HG02938 (cell line): ENCODE results near the gene TMEM218.
"Not testable (repeated sequence)": the region's sequence is repeated elsewhere in the genome, so short reads cannot be mapped to it uniquely, and the experiment has no call there.

Source experiments
- ATAC-seq: cut with Tn5 transposase; IDR thresholded peaks from one replicate; pipeline ENCODE4 v1.9.1; 2021; ENCODE audit warnings: mild to moderate bottlenecking, moderate library complexity; ENCODE audit not compliant: unreplicated experiment

TMEM218 gene

DNA sequence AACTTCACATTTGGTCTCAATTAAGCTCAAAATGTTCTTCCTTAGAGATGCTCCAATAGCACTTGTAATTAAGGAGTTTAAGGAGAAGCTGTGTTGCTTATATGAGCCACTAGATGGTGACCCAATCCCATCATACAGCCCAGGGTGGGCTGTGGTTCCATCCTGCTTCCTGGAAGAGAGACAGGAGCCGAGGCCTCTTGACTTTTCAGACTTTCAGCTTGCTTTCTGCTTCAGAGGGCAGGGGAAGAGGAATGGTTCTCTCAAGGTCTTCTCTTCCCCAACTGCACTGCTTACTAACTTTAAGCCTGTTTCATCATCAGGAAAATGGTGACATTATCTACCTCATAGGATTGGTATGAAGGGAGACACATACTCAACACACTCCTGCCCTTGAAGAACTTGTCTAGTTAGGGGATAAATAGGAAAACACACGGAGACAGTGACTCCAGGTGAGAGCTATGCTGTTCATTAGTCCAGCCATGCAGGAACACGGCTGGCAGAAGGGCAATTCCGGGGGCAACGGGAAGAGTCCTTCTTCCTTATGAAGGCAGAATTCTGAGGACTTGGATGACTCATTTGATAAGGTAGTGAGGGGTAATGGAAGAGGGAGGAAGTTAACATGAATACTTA, 20.1 kb downstream of the TMEM218 start:
- no peak for ATAC-seq

DNA sequence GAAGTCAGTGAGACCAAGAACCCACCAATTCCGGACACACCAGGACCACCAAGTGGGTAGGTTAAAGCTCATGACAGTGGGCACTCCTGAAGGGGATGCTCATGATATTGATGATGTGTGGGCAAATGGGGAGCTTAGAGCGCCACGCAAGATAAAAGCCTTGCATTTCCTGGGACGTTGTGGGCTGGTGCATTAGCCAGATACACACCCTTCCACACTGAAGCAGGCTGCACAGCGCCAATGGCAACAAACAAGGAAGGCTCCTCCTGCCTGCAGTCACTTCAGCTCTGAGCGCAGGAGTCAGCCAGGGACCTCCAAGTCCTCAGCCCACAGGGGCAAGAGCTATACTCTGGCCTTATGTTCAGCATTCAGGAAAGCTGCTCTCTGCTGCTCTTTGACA, 20.6 kb downstream of the TMEM218 start:
- no peak for ATAC-seq

DNA sequence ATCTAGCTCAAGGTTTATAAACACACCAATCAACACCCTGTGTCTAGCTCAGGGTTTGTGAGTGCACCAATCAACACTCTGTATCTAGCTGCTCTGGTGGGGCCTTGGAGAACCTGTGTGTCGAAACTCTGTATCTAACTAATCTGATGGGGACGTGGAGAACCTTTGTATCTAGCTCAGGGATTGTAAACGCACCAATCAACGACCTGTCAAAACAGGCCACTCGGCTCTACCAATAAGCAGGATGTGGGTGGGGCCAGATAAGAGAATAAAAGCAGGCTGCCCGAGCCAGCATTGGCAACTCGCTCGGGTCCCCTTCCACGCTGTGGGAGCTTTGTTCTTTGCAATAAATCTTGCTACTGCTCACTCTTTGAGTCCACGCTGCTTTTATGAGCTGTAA, 21.3 kb downstream of the TMEM218 start:
- ATAC-seq = not testable (repeated sequence)

DNA sequence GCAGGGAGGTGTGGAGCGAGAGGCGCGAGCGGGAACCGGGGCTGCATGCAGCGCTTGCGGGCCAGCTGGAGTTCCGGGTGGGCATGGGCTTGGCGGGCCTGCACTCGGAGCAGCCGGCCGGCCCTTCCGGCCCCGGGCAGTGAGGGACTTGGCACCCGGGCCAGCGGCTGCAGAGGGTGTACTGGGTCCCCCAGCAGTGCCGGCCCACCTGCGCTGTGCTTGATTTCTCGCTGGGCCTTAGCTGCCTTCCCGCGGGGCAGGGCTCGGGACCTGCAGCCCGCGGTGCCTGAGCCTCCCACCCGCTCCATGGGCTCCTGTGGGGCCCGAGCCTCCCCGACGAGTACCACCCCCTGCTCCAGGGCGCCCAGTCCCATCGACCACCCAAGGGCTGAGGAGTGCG, 21.9 kb downstream of the TMEM218 start:
- ATAC-seq = not testable (repeated sequence)

DNA sequence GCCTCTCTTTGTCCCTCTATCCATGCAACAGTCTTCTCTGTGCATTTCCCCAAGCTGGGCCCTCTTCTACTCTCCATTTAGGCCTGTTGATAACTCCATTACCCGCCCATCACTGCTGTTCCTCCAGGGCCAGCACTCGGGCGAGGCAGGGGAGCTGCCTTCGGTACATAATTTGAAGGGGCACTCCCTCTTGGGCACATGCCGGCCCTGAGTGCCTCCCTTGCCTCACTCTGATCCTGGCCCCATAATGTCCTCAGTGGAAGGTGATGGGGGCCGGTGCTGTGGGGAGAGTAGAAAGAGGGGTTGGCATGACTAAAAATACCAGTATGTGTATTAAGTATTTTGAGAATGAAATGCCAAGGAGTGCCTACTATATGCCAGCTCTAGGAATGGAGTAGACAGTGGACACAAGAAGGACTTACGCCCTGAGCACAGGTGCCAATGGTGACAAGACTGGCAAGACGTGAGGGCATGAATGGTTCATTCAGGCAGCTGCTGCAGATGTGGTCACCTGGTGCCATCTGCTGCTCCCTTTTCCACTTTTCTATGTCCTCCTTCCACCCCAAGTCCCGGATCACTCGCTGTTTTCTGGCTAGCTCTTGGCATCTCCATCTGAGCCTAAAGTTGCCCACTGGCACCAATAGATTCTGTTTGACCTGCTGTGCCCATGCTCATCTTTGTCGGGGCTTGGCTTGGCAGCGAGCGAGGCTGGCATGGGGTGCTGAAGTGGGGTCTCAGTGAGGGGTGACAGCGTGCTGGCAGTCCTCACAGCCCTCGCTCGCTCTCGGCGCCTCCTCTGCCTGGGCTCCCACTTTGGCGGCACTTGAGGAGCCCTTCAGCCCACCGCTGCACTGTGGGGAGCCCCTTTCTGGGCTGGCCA, 22.6 kb downstream of the TMEM218 start:
- ATAC-seq = no peak

DNA sequence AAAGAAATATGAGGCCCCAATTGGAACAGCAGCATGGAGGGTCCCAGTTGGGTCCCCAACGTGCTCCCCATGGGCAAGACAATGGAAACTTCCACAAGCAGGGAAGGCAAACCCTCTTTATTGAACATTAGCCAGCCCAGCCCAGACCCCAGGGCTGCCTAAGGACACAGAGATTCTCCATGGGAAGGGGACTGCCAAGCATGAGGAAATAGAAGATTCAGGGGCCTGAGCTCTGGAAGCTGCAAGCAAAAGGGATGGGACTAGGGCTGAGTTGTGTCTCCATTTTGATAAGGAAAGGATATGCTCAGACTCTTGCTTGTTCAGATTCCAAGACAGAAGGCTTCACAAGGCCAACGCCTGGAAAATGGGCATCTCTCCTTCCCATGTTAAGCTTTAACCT, 23.3 kb downstream of the TMEM218 start:
- ATAC-seq = no peak

DNA sequence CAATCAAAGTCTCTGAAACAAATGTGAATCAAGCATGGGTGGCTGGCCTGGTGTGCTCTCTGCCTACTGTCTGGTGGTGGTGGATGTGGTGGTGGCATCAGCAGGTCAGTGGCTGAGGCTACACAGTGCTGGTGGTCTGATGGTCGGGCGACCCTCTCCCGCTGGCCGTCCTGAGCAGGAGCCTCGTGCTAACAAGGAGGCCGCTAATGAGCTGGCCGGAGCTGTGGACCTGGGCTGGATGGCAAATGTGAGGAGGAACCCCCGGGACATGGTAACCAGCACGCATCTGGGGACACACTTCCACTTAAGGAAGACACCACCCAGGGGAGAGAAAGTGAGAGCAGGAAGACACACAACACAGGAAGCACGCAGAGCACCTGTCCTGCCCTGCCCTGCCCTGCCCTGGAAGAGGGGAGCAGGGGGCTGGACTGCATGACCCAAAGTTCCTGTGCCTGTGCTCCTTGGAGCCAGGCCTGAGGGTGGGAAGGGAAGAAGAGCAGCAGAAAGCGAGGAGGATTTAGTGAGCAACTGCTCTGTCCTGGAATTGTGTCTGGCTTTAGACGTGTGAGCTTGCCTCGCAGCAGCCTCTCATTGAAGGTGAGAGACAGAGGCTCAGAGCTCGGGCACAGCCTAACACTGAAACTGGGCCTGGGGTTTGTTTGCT, 24.7 kb downstream of the TMEM218 start:
- ATAC-seq = no peak

DNA sequence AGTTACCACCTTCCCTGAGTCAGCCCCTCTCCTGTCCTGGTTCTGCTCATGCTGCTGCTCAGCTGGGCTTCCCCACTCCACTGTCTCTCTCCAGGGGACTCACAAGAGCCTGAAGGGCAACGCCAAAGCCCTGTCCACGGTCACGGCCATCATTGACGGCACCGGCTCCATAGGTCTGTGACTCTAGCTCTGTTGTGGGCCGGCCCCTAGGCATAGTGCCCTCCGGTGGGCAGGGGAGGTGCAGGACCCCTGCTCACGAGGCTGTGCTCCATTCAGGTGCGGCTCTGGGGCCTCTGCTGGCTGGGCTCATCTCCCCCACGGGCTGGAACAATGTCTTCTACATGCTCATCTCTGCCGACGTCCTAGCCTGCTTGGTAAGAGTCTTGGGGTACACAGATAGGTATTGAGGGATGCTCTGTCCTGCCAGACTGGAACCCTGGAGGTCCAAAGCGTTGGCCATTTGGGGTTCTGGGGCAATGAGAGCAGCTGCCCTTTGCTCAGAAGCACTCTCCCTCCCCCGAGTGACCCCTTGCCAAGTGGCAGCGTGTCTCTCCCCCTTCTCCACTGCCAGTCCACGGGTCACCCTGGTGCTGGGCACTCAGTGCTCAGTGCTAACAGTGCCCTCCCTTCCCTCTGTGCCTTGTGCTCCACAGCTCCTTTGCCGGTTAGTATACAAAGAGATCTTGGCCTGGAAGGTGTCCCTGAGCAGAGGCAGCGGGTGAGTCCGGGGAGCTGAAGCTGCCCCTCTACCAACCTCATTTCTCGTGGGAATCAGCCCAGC, 25.9 kb downstream of the TMEM218 start:
- ATAC-seq = no peak

DNA sequence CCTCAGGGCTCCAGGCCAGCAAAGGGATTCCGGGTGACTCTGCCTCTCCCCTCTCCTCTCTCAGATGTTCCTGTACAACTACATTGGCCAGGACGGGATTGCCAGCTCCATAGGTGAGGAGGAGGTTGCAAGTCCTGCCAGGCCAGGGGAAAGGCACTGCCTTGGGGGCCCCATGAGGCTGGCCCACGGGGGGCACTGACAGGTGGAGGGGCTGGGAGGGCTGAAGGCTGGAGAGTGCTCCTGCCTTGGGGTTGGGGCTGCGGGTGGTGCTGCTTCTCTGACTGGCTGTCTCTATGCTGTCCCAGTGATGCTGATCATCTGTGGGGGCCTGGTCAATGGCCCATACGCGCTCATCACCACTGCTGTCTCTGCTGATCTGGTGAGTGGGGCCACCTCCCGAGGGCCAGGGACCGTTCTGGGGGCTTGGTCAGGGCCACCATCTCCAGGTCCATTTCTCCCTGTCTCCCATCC, 26.6 kb downstream of the TMEM218 start:
- no peak for ATAC-seq

DNA sequence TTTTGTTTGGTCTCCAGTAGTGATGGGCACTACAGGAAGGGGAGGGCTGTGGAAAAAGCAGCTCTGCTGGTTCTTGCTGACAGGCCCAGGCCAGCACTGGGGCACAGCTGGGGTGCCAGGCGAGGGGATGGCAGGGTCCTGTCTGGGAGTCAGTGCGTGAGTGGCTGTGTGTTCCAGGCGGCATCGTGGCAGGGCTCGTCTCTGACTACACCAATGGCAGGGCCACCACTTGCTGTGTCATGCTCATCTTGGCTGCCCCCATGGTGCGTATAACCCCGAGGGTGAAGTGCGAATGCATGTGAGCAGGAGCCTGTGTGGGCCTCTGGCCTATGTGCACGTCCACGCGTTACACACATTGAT, 27.4 kb downstream of the TMEM218 start:
- ATAC-seq = no peak

DNA sequence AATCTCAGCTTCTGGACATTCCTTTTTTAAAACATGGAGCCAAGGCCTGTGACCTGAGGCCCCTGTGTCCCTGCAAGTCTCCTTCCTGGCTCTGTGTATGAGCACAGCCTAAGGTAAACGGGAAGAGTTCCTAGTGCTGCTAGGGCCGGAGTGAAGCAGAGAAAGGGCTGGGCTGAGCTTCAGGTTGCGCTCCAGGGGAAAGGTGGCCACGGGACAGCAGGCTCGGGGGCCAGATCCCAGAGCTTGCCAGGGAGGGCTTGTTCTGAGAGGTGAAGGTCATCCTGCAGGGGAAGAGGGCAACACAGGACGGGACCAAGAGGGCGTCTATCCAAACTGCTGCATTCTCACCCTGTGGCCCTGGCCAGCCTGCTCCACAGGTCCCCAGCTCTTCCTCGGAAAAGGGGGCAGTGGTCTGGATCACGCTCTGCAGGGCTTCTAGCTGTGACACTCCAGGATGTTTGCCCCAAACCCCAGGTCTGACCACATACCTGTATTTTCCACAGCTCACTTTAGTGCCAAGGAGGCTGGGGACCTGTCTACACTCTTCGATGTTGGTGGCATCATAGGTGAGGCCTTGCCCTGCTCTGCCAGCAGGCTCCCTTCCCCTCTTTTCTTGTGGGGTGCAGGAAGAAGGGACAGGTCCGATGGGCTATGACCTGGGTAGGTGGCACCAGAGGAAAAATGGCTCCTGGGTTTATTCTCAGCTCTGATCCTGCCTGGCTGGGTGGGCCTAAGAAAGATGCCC, 27.9 kb downstream of the TMEM218 start:
- no peak for ATAC-seq

DNA sequence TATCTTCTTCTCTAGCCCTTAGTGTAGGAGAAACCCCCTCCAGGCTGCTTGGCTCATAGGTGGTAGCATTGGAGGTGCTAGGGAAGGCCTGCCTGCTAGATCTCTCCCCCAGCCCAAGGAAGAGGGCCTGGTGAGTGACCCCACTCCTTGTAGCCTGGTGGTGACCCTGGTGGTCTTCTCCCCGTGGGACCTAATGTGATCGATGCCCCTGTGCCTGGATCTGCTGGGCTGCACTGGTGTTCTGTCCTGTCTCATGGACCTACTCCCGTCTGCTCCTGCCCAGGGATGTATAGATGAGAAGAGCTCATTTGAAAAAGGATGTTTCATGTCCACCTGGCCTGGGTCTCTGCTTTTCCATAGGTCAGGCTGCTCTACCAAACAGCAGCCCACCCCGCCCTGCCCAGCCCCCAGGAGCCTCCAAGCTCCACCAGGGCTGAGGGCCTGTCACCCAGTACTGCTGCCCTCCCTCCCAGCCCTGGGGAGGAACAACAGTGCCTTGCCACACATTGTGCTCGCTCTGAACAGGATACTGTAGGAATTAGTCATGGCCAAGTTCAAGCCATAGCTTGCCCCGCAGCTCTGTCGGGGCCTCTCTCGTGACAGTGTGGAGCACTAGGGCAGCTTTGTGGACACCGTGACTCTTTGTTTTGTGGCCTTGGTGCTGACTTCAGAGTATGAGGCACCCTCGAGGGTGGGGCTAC, 28.7 kb downstream of the TMEM218 start:
- no peak for ATAC-seq

DNA sequence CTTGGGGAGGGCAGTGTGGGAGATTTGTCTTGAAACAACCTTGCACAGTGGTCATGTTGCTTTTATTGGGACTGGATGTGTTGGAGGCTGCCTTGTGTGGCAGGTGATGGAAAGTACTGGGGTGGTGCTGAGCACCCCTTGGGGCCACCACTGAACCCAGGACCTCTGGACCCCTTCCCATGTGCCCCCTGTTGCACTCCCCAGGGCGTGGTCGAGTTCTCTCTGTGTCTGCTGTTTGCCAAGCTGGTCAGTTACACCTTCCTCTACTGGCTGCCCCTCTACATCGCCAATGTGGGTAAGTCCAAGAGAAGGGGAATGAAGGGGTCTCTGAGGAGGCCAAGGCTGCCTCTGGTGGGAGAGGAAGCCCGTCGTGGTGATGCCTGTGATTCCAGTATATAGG, 29.4 kb downstream of the TMEM218 start:
- ATAC-seq = no peak

DNA sequence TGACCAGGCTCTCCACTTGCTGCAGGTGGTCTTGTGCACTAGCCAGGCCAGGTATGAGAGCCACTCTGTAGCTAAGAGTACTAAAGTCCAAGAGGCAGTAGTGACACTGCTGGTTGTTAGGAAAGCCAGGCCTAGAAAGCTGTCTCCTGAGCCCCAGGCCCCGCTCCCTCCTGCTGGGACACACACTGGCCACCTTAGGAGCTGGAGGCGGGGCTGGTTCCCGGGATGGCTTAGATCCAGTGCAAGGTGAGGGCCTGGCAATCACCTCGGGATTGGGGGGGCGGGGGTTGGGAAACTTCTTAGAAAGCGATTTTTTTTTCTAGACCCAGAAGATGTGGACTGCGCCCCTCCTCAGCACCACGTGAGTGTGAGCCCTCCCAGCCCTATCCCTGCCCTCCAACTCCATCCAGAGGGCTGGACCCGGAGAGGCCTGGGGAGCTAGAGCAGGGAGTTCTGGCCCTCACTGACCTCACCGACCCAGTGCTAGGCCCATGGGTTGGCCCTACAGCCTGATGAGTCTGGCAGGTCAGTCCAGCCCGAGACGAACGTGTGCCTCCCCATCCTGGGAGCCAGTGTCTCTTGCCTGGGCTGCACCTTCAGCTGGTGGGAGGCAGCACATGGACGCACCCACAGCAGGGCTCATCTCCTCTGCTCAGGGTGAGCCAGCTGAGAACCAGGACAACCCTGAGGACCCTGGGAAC, 30.2 kb downstream of the TMEM218 start:
- ATAC-seq = no peak

DNA sequence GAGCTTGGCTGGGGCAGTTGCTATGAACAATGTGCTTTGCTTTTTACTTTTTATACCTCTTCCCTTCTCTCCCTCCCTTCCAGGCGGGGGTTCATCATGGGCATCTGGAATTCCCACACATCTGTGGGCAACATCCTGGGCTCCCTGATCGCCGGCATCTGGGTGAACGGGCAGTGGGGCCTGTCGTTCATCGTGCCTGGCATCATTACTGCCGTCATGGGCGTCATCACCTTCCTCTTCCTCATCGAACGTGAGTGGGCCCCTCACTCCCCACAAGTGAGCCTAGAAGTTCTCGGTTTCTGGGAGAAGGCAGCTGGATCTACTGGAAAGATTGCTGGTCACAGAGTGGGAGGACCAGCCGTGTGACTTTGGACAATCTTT, 30.9 kb downstream of the TMEM218 start:
- ATAC-seq = no peak

DNA sequence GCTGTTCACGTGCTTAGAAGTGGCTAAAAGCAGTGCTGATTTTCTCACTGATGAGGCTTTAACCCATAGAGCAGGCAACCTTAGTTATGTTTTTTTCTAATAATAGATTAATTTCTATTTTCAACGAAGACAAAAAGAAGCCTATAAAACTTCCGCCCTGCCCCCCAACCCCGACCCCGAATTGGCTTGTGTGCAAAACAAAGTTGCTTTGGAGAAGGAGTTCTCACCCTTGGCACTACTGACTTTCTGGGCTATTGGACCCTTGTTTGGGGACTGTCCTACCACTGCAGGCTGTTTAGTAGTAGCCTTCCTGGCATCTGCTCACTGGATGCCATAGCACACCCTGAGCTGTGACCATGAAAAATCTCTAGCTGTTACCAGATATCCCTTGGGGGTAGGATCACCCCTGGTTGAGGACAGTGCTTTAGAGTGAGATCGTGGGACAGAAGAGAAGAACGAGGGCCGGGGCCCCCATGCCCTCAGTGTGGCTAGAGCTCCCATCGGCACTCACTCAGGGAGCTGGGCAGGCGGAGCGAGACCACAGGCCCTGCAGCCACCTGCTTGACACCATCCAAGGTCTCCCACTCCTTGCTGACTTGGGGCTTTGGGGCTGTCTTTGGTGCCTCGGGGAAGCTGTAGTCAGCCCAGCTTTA, 31.4 kb downstream of the TMEM218 start:
- ATAC-seq = no peak

DNA sequence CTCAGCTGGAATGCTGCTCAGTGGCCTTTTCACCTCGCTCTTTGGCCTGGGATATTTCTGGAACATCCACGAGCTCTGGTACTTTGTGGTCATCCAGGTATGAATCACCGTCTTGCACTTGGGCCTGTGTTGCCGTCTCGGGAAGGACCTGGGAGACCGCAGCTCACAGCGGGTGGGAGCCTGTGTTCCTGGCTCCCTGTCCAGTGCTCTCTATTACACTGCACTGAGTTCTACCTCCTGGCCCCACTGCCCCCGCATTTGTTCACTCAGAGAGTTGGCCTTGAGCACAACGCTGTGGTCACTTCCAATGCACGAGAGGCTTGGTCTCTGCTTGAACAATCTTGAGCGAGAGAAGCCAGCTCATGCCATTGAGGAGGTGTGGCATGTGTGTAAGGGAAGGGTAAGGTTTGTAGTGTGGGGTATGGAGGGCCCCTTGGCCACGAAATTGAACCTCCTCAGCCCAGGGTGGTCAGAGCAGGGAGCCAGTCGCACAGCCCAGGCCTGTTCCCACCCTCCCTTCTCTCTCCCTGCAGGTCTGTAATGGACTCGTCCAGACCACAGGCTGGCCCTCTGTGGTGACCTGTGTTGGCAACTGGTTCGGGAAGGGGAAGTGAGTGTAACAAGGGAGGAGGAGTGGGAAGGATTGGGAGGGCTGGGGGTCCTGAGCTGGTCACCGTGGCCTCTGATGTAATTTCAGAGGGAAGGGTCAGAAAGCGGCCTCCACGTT, 32.1 kb downstream of the TMEM218 start:
- ATAC-seq = no peak

DNA sequence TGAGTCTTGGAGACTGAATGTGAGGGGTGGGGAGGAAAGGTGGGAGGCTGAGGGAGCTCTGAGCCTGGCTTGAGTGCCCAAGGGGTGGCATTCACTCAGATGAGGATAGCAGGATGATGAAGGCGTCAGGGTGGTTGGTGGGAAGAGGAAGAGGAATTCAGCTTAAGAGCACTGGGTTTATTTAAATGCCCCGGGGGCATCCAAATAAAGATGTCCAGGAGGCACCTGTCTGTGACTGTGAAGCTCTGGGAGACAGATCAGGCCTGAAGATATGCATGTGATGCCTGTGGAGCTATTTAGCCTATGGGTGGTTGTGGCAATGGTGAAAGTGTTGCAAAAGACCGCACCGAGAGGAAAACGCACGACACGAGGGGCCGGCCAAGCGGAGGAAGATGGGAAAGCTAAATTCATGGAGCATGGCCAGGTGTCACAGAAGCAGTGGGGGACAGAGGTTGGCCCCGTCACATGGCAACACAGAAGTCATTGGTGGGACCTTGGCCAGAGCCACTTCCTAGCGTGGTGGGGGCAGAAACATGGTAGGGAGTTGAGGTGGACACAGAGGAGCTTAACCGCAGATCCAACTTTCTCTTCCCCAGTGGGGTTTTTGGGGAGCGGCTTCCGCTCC, 32.8 kb downstream of the TMEM218 start:
- ATAC-seq = no peak
